ENCODE data around the gene OTOP2. TPM values are rescaled to one million over a fixed set of nuclear protein-coding genes. Genes with fewer than 3 reads are reported as not detected.
"Not testable (repeated sequence)": the region's sequence is repeated elsewhere in the genome, so short reads cannot be mapped to it uniquely, and the experiment has no call there.

OTOP2 gene
- total RNA-seq, 2 experiments from 2014 or later, result not detected

- ATAC-seq (ENCODE audit: low read depth); H3K36me3 Mint-ChIP-seq; DNase-seq; H3K4me1 Mint-ChIP-seq; H3K4me3 Mint-ChIP-seq; POLR2A ChIA-PET; H3K27me3 Mint-ChIP-seq; H3K9me3 Mint-ChIP-seq; H3K27ac Mint-ChIP-seq: not testable (repeated sequence)
Measured at GRCh38 chr17:74909097-74909496, 15.0 kb upstream of the OTOP2 start.

- H3K9me3 Mint-ChIP-seq; POLR2A ChIA-PET; DNase-seq; H3K4me1 Mint-ChIP-seq; H3K27ac Mint-ChIP-seq; H3K4me3 Mint-ChIP-seq; H3K36me3 Mint-ChIP-seq; ATAC-seq (ENCODE audit: low read depth): not testable (repeated sequence)
- peaks cover 11% of the 10 kb centered on the region for H3K27me3 Mint-ChIP-seq
Measured at GRCh38 chr17:74911423-74911822, 12.7 kb upstream of the OTOP2 start.

- no peaks in the 10 kb centered on the region for H3K36me3 Mint-ChIP-seq
- no peak for ATAC-seq (ENCODE audit: low read depth)
- no peak overlapping the region for H3K4me3 Mint-ChIP-seq
- peaks cover 1% of the 10 kb centered on the region for H3K4me1 Mint-ChIP-seq
- H3K27me3 Mint-ChIP-seq, result peaks cover 18% of the 10 kb centered on the region
- POLR2A ChIA-PET, result no interaction called here
- no peak overlapping the region for H3K27ac Mint-ChIP-seq
- H3K9me3 Mint-ChIP-seq, result no peaks in the 10 kb centered on the region
- DNase-seq, result no peak
Measured at GRCh38 chr17:74916136-74916850, 7.8 kb upstream of the OTOP2 start.

- Mint-ChIP-seq H3K27me3 (peaks cover 22% of the 10 kb centered on the region), H3K27ac (no peak overlapping the region), H3K4me3 (no peak overlapping the region), H3K36me3 (no peaks in the 10 kb centered on the region), H3K4me1 (peaks cover 1% of the 10 kb centered on the region), H3K9me3 (no peaks in the 10 kb centered on the region)
- ATAC-seq (ENCODE audit: low read depth) (no peak), DNase-seq (no peak)
- POLR2A ChIA-PET, result no interaction called here
Measured at GRCh38 chr17:74916851-74917199, 7.2 kb upstream of the OTOP2 start.

GRCh38 chr17:74917430-74917829 lies 6.6 kb upstream of the OTOP2 start:
- Mint-ChIP-seq H3K4me1 (peaks cover 1% of the 10 kb centered on the region), H3K4me3 (no peak overlapping the region), H3K27me3 (peaks cover 24% of the 10 kb centered on the region), H3K9me3 (no peaks in the 10 kb centered on the region), H3K36me3 (no peaks in the 10 kb centered on the region), H3K27ac (no peak overlapping the region)
- ATAC-seq (ENCODE audit: low read depth), result no peak
- no peak for DNase-seq
- POLR2A ChIA-PET, result no interaction called here

- H3K36me3 Mint-ChIP-seq, result no peaks in the 10 kb centered on the region
- peaks cover 34% of the 10 kb centered on the region for H3K27me3 Mint-ChIP-seq
- POLR2A ChIA-PET, result no interaction called here
- H3K27ac Mint-ChIP-seq, result no peak overlapping the region
- DNase-seq (no peak), ATAC-seq (ENCODE audit: low read depth) (no peak)
- H3K4me1 Mint-ChIP-seq, result peaks cover 1% of the 10 kb centered on the region
- no peaks in the 10 kb centered on the region for H3K9me3 Mint-ChIP-seq
- H3K4me3 Mint-ChIP-seq, result no peak overlapping the region
Measured at GRCh38 chr17:74918906-74919305, 5.2 kb upstream of the OTOP2 start.

- Mint-ChIP-seq H3K27ac (no peak overlapping the region), H3K9me3 (no peaks in the 10 kb centered on the region), H3K27me3 (peaks cover 40% of the 10 kb centered on the region), H3K36me3 (no peaks in the 10 kb centered on the region), H3K4me3 (no peak overlapping the region), H3K4me1 (peaks cover 1% of the 10 kb centered on the region)
- DNase-seq (no peak), ATAC-seq (ENCODE audit: low read depth) (no peak)
- POLR2A ChIA-PET, result no interaction called here
Measured at GRCh38 chr17:74919440-74920305, 4.4 kb upstream of the OTOP2 start.

GRCh38 chr17:74920306-74920620 lies 3.8 kb upstream of the OTOP2 start:
- POLR2A ChIA-PET, result no interaction called here
- Mint-ChIP-seq H3K36me3 (no peaks in the 10 kb centered on the region), H3K4me3 (no peak overlapping the region), H3K9me3 (no peaks in the 10 kb centered on the region), H3K27me3 (peaks cover 46% of the 10 kb centered on the region), H3K4me1 (peaks cover 4% of the 10 kb centered on the region), H3K27ac (no peak overlapping the region)
- DNase-seq, result no peak
- no peak for ATAC-seq (ENCODE audit: low read depth)

GRCh38 chr17:74920642-74921025 lies 3.4 kb upstream of the OTOP2 start:
- H3K27me3 Mint-ChIP-seq, result peaks cover 49% of the 10 kb centered on the region
- H3K4me3 Mint-ChIP-seq, result no peak overlapping the region
- DNase-seq, result no peak
- no peak for ATAC-seq (ENCODE audit: low read depth)
- H3K27ac Mint-ChIP-seq, result no peak overlapping the region
- no peaks in the 10 kb centered on the region for H3K36me3 Mint-ChIP-seq
- peaks cover 4% of the 10 kb centered on the region for H3K4me1 Mint-ChIP-seq
- no peaks in the 10 kb centered on the region for H3K9me3 Mint-ChIP-seq
- POLR2A ChIA-PET, result no interaction called here

- POLR2A ChIA-PET, result no interaction called here
- Mint-ChIP-seq H3K4me3 (no peak overlapping the region), H3K9me3 (no peaks in the 10 kb centered on the region), H3K36me3 (no peaks in the 10 kb centered on the region), H3K27ac (no peak overlapping the region), H3K4me1 (peaks cover 4% of the 10 kb centered on the region), H3K27me3 (peaks cover 53% of the 10 kb centered on the region)
- ATAC-seq (ENCODE audit: low read depth), result no peak
- no peak for DNase-seq
Measured at GRCh38 chr17:74921026-74921681, 2.9 kb upstream of the OTOP2 start.

GRCh38 chr17:74921769-74922168 lies 2.3 kb upstream of the OTOP2 start:
- Mint-ChIP-seq H3K27ac (no peak overlapping the region), H3K4me1 (peaks cover 4% of the 10 kb centered on the region), H3K36me3 (no peaks in the 10 kb centered on the region), H3K27me3 (peaks cover 58% of the 10 kb centered on the region), H3K4me3 (no peak overlapping the region), H3K9me3 (no peaks in the 10 kb centered on the region)
- DNase-seq, result no peak
- POLR2A ChIA-PET, result no interaction called here
- ATAC-seq (ENCODE audit: low read depth), result no peak

GRCh38 chr17:74922172-74922571 lies 1.9 kb upstream of the OTOP2 start:
- Mint-ChIP-seq H3K4me1 (peaks cover 4% of the 10 kb centered on the region), H3K9me3 (no peaks in the 10 kb centered on the region), H3K27ac (no peak overlapping the region), H3K36me3 (no peaks in the 10 kb centered on the region), H3K4me3 (no peak overlapping the region), H3K27me3 (peaks cover 60% of the 10 kb centered on the region)
- ATAC-seq (ENCODE audit: low read depth) (no peak), DNase-seq (no peak)
- POLR2A ChIA-PET, result no interaction called here

GRCh38 chr17:74922694-74923537 lies 1.2 kb upstream of the OTOP2 start, which contains the start of gene USH1G:
Gene USH1G (minus strand): TSS chr17:74923255. CDS start chr17:74923073, 182 bp downstream.
- ATAC-seq (ENCODE audit: low read depth), result peak; percentile 31
- POLR2A ChIA-PET, result no interaction called here
- no peaks in the 10 kb centered on the region for H3K9me3 Mint-ChIP-seq
- no peak for DNase-seq
- H3K36me3 Mint-ChIP-seq, result no peaks in the 10 kb centered on the region
- no peak within 1 kb of the TSS for H3K27ac Mint-ChIP-seq
- H3K27me3 Mint-ChIP-seq, result peaks cover 60% of the 10 kb centered on the region
- H3K4me3 Mint-ChIP-seq, result no peak within 1 kb of the TSS
- H3K4me1 Mint-ChIP-seq, result peaks cover 4% of the 10 kb centered on the region
